ENCODE results near the gene PNKD.

The PNKD gene

DNA sequence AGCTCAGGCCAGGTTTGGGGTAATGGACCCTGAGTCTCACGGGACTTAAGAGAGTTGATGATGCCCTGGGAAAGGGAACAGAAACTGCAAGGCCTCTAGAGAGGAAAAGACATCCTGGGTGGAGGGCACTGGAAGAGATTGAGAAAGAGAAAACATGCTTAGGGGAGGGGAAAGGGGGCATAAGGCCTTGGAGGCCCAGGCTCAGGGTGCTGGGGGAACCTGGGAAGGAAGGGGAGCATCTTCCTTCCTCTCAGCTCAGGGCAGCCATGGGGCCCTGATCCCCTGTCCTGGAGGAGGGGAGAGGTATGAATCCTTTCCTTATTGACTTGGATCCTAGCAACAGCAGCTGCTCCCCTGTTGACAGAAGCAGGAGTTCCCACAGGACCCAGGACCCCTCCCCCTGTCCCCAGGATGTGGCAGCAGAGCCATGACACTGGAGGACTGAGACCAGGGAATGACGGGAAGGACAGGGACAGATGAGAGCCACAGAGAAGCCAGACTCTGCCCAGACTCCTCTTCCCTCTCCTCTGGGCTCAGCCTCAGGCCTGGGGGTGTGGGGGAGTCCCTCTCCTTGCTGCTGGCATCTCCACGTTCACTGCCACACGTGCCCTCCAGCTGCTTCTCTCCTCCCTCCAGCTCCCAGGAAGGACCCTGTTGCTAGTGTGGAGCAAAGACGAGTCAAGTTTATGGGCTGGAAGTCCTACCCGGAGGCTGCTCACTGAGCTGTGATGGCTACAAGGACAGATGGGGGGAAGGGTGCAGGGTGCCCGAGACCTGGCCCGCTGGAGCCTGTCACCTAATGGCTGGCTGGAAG, 8.7 kb upstream of the PNKD start:
- no peak for DNase-seq (ENCODE audit: insufficient read length, low spot score)
- TF ChIP-seq SPI1 (IDR thresholded peaks at IDR 0.05; ENCODE audit: low read depth, low read length) (peak; percentile 23; the same call in 1 of the 2 replicates), TAF1 (IDR thresholded peaks at IDR 0.05; ENCODE audit: low read depth, low read length) (no peak)
- peak; percentile 16 for FAIRE-seq

DNA sequence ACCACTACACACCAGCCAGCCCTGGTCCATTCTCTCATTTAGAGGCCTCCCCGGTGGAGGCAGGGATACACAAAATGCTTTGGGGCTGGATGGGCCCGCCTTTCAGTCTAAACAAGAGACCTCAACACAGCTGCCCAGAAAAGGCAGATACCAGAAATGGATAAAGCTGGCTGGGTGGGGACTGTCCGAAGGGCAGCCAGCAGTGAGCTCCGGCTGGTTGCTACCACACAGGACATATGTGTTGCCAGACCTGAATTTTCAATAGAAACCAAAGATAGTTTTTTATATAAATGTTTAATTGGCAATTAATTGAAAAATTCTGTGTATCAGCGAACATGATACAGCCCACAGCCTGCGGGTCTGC, 8.1 kb upstream of the PNKD start:
- FAIRE-seq (no peak), DNase-seq (ENCODE audit: insufficient read length, low spot score) (no peak)
- TF ChIP-seq SPI1 (IDR thresholded peaks at IDR 0.05; ENCODE audit: low read depth, low read length), result no peak
- no peak for TF ChIP-seq POLR2A (IDR thresholded peaks at IDR 0.05; ENCODE audit: low read depth, low read length)
- TF ChIP-seq POLR2AphosphoS5 (IDR thresholded peaks at IDR 0.05; ENCODE audit: low read depth, low read length), result no peak
- TF ChIP-seq PAX5 (IDR thresholded peaks at IDR 0.05; ENCODE audit: insufficient read depth, low read length, severe bottlenecking), result no peak
- TF ChIP-seq POU2F2 (IDR thresholded peaks at IDR 0.05; ENCODE audit: low read depth, low read length), result no peak
- no peak for TF ChIP-seq TAF1 (IDR thresholded peaks at IDR 0.05; ENCODE audit: low read depth, low read length)

DNA sequence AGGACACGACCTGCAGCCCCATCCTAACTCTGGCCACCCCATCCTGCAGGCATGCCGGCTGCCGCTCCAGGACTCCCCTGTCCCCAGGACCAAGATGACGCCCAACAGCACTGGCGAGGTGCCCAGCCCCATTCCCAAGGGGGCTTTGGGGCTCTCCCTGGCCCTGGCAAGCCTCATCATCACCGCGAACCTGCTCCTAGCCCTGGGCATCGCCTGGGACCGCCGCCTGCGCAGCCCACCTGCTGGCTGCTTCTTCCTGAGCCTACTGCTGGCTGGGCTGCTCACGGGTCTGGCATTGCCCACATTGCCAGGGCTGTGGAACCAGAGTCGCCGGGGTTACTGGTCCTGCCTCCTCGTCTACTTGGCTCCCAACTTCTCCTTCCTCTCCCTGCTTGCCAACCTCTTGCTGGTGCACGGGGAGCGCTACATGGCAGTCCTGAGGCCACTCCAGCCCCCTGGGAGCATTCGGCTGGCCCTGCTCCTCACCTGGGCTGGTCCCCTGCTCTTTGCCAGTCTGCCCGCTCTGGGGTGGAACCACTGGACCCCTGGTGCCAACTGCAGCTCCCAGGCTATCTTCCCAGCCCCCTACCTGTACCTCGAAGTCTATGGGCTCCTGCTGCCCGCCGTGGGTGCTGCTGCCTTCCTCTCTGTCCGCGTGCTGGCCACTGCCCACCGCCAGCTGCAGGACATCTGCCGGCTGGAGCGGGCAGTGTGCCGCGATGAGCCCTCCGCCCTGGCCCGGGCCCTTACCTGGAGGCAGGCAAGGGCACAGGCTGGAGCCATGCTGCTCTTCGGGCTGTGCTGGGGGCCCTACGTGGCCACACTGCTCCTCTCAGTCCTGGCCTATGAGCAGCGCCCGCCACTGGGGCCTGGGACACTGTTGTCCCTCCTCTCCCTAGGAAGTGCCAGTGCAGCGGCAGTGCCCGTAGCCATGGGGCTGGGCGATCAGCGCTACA, 7.4 kb upstream of the PNKD start:
- DNase-seq (ENCODE audit: insufficient read length, low spot score) (no peak), FAIRE-seq (no peak)
- TF ChIP-seq POLR2A (IDR thresholded peaks at IDR 0.05; ENCODE audit: low read depth, low read length), result no peak
- TF ChIP-seq SPI1 (IDR thresholded peaks at IDR 0.05; ENCODE audit: low read depth, low read length), result no peak
- no peak for TF ChIP-seq TAF1 (IDR thresholded peaks at IDR 0.05; ENCODE audit: low read depth, low read length)
- no peak for TF ChIP-seq POU2F2 (IDR thresholded peaks at IDR 0.05; ENCODE audit: low read depth, low read length)
- no peak for TF ChIP-seq PAX5 (IDR thresholded peaks at IDR 0.05; ENCODE audit: insufficient read depth, low read length, severe bottlenecking)
- no peak for TF ChIP-seq POLR2AphosphoS5 (IDR thresholded peaks at IDR 0.05; ENCODE audit: low read depth, low read length)

DNA sequence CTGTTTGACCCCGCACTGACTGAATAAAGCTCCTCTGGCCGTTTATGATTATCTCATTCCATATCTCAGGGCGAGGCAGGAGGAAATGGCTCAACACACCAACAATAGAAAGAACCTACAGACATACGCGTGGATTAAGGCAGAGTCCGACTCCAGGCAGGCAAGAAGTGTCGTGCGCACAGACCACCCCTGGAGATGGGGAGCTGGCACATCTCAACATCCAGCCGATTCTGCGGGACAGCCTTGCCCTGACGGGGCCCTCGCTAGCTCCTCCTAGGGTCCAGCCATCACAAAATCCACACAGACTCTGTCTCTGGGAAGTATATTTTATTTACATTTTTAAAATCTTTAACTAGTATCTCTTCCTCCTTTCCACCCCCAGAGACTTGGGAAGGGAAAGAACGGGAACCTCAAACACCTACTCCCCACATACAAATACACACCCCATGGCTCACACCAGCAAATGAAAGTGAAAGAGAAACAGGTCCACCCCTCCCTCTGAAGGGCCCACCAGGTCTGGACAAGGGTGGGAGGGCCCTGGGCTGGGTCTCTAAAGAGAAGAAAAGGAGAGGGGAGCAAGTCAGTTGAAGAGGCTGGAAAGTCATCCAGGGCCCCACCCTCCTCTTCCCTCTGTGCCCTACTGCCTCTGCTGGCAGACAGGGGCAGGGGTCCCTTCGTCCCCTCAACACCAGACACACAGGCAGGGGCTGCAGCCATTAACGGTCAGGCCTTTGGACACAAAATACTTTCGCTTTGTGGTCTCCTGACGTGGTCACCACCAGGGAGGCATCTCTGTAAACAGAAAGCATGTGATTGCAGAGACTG, 6.3 kb upstream of the PNKD start:
- no peak for DNase-seq (ENCODE audit: insufficient read length, low spot score)
- no peak for TF ChIP-seq POLR2AphosphoS5 (IDR thresholded peaks at IDR 0.05; ENCODE audit: low read depth, low read length)
- TF ChIP-seq PAX5 (IDR thresholded peaks at IDR 0.05; ENCODE audit: insufficient read depth, low read length, severe bottlenecking), result no peak
- no peak for TF ChIP-seq POLR2A (IDR thresholded peaks at IDR 0.05; ENCODE audit: low read depth, low read length)
- no peak for TF ChIP-seq SPI1 (IDR thresholded peaks at IDR 0.05; ENCODE audit: low read depth, low read length)
- TF ChIP-seq TAF1 (IDR thresholded peaks at IDR 0.05; ENCODE audit: low read depth, low read length), result no peak
- TF ChIP-seq POU2F2 (IDR thresholded peaks at IDR 0.05; ENCODE audit: low read depth, low read length), result no peak
- no peak for FAIRE-seq

DNA sequence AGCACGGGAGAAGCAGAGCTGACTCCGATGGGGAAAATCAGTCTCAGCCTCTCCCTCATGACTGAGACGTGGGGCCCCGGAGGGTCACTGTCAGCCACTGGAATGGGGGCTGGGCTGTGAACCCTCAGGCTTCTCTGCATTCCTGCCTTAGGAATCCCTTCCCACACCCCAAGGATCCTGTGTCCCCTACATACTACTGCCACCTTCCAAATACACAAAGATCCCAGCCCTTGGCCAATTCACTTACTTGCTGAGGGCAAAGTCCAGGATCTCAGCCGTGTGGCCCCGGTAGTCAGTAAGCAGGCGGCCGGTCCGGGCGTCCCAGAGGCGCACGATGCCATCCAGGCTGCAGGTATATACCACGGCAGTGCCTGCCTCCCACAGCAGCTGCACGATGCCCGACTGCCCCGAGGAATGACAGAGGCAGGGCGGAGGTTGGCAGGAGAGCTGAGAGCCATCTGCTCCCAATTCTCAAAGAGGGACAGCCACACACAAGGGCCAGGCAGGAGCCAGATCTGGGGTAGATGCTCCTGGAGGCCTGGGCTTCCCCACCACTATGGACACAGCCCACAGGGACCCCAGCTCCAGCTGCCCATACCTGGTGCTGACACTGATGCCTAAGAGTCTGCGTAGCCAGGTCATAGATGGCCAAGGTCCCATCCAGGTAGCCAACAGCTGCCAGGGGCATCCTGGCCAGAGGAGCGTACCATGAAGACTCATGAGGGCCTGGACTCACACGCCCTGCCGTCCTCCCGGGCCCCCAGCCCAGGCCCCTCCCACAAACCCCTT, 5.4 kb upstream of the PNKD start:
- FAIRE-seq (no peak), DNase-seq (ENCODE audit: insufficient read length, low spot score) (no peak)
- TF ChIP-seq POU2F2 (IDR thresholded peaks at IDR 0.05; ENCODE audit: low read depth, low read length) (no peak), POLR2A (IDR thresholded peaks at IDR 0.05; ENCODE audit: low read depth, low read length) (no peak), SPI1 (IDR thresholded peaks at IDR 0.05; ENCODE audit: low read depth, low read length) (no peak), PAX5 (IDR thresholded peaks at IDR 0.05; ENCODE audit: insufficient read depth, low read length, severe bottlenecking) (no peak), TAF1 (IDR thresholded peaks at IDR 0.05; ENCODE audit: low read depth, low read length) (no peak), POLR2AphosphoS5 (IDR thresholded peaks at IDR 0.05; ENCODE audit: low read depth, low read length) (no peak)

DNA sequence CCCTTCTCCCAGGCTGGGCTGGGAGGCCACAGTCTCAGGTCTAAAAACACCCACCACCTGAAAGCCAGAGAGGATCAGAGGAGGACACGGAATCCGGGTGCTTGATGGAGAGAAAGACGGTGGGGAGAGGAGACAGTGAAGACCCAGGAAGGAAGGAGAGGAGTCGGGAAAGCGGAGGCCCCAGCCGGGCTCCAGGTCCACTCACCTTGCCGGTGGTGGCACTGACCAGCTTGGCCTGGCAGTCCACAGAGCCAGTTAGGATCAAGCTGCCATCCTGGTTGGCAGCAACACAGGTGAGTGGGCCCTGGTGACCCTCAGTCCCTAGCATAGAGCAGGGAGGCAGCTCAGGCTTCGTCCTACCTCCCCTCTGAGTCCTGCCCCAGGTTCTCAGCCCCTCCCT, 4.7 kb upstream of the PNKD start:
- no peak for TF ChIP-seq POU2F2 (IDR thresholded peaks at IDR 0.05; ENCODE audit: low read depth, low read length)
- TF ChIP-seq SPI1 (IDR thresholded peaks at IDR 0.05; ENCODE audit: low read depth, low read length), result no peak
- no peak for TF ChIP-seq POLR2A (IDR thresholded peaks at IDR 0.05; ENCODE audit: low read depth, low read length)
- TF ChIP-seq PAX5 (IDR thresholded peaks at IDR 0.05; ENCODE audit: insufficient read depth, low read length, severe bottlenecking), result no peak
- TF ChIP-seq TAF1 (IDR thresholded peaks at IDR 0.05; ENCODE audit: low read depth, low read length), result no peak
- TF ChIP-seq POLR2AphosphoS5 (IDR thresholded peaks at IDR 0.05; ENCODE audit: low read depth, low read length), result no peak
- no peak for DNase-seq (ENCODE audit: insufficient read length, low spot score)
- no peak for FAIRE-seq

DNA sequence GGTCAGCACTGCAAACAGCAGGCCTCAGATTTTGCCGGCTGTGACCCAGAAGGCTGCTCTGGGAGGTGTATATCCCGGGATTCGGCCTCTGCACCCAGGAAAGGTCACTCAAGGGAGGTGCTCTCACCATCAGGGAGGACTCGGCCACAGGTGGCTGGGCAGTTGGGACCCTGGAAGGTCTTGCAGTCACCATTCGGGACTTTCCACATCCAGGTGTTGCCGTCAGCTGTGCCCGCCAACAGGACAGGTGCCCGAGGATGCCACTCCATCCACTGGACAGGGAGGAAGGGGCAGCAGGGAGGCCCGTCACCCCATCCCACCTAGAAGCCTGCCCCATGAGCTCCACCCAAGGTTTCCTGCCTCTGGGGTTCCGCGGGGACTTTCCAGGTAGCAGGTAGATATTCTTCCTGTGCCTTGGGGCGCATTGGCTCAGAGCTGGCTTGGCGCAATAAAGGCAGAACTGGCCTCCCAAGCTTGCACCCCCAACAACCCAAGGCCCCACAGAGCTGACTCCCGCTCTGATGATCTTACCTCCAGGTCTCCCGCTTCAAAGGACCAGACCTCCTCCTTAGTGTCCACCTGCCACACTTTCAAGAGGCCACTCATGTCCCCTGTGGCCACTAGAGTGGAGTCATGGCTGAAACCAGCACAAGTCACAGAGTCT, 3.9 kb upstream of the PNKD start:
- FAIRE-seq (no peak), DNase-seq (ENCODE audit: insufficient read length, low spot score) (no peak)
- TF ChIP-seq POLR2AphosphoS5 (IDR thresholded peaks at IDR 0.05; ENCODE audit: low read depth, low read length) (no peak), PAX5 (IDR thresholded peaks at IDR 0.05; ENCODE audit: insufficient read depth, low read length, severe bottlenecking) (no peak), TAF1 (IDR thresholded peaks at IDR 0.05; ENCODE audit: low read depth, low read length) (no peak), POU2F2 (IDR thresholded peaks at IDR 0.05; ENCODE audit: low read depth, low read length) (no peak), SPI1 (IDR thresholded peaks at IDR 0.05; ENCODE audit: low read depth, low read length) (no peak), POLR2A (IDR thresholded peaks at IDR 0.05; ENCODE audit: low read depth, low read length) (no peak)

DNA sequence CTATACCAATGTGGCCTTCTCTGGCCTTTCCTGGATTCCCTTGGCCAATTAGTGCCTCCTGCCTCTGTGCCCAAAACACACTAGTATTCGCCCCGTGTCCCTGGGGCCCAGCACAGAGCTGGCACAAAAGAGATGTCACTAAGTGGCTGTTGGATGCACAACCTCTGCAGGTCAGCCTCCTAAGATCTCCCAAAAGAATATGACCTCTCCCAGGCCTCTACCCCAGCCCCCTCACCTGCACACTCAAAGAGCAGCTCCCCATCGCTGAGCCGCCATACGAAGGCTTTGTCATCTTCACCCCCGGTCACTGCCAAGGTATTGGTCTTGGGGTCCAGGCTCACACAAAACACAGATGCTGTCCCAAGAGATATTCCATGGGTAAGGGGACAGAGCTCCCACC, 3.1 kb upstream of the PNKD start:
- no peak for DNase-seq (ENCODE audit: insufficient read length, low spot score)
- FAIRE-seq, result no peak
- no peak for TF ChIP-seq TAF1 (IDR thresholded peaks at IDR 0.05; ENCODE audit: low read depth, low read length)
- TF ChIP-seq SPI1 (IDR thresholded peaks at IDR 0.05; ENCODE audit: low read depth, low read length), result no peak
- no peak for TF ChIP-seq POLR2AphosphoS5 (IDR thresholded peaks at IDR 0.05; ENCODE audit: low read depth, low read length)
- no peak for TF ChIP-seq PAX5 (IDR thresholded peaks at IDR 0.05; ENCODE audit: insufficient read depth, low read length, severe bottlenecking)
- TF ChIP-seq POLR2A (IDR thresholded peaks at IDR 0.05; ENCODE audit: low read depth, low read length), result no peak
- no peak for TF ChIP-seq POU2F2 (IDR thresholded peaks at IDR 0.05; ENCODE audit: low read depth, low read length)

Measured in GM12891 (cell line).